GM12891 (cell line): ENCODE results near the gene ACSL1.

Experiments used
- POLR2AphosphoS5 ChIP-seq: IDR thresholded peaks from 2 replicates; pipeline ENCODE4 v1.6.1; 2011; ENCODE audit warnings: low read depth, low read length, control low read depth
- TAF1 ChIP-seq: IDR thresholded peaks from 2 replicates; pipeline ENCODE4 v1.6.1; 2011; ENCODE audit warnings: low read depth, low read length, control low read depth

GRCh38 chr4:184853436-184853835 is 27.7 kb upstream of the ACSL1 start:
- TF ChIP-seq POLR2AphosphoS5 = no peak
- no peak for TF ChIP-seq TAF1
